Endometrial microvascular endothelial cells (primary cell): ENCODE measurements around the gene TNFRSF1B. TPM values are rescaled to one million over a fixed set of nuclear protein-coding genes. Genes with fewer than 3 reads are reported as not detected.

Source experiments
- in situ Hi-C: cut with HindIII; loops from 2 replicates; pipeline ENCODE4 v1.10.0; 2017; ENCODE audit warnings: low sequenced_read_pairs, low pct_unique_long_range_greater_than_20kb; ENCODE audit errors: inconsistent ontology term
- total RNA-seq: library from RNA; depleted of rRNA; stranded (reverse); fragments of >200 nt; gene quantifications from one replicate; pipeline ENCODE4 v1.2.3, GENCODE V29; 2015; ENCODE audit errors: inconsistent ontology term

Gene TNFRSF1B
- 11.5 TPM for total RNA-seq

DNA sequence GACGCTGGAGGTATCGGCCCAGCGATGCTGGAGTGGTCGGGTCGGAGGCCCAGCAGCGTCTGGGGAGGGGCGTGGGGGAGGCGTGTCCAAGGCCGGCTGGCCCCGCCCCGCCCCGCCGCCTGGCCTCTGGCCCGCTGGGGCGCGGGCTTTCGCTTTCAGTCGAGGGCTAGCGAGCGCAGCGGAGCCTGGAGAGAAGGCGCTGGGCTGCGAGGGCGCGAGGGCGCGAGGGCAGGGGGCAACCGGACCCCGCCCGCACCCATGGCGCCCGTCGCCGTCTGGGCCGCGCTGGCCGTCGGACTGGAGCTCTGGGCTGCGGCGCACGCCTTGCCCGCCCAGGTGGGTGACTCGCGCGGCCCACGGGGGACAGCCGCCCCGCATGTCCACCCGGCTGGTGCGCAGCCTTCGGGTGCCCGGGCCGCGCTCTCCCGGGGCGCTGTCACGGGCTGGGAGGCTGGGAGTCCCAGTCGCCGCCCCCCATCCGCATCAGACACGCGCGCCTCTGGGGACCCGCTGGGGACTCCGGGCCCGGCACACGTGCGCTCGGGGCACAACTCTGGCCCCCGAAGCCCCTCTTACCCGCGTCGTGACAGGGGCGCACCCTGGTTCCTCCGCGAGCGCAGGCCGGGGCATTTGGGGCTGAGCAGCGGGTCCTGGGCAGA lies at the start of gene TNFRSF1B:
TSS of gene TNFRSF1B (plus strand) at position 158 of the 659 bp plus-strand sequence. CDS start at position 259, 101 bp downstream.
- in situ Hi-C loops, result no loop called here

DNA sequence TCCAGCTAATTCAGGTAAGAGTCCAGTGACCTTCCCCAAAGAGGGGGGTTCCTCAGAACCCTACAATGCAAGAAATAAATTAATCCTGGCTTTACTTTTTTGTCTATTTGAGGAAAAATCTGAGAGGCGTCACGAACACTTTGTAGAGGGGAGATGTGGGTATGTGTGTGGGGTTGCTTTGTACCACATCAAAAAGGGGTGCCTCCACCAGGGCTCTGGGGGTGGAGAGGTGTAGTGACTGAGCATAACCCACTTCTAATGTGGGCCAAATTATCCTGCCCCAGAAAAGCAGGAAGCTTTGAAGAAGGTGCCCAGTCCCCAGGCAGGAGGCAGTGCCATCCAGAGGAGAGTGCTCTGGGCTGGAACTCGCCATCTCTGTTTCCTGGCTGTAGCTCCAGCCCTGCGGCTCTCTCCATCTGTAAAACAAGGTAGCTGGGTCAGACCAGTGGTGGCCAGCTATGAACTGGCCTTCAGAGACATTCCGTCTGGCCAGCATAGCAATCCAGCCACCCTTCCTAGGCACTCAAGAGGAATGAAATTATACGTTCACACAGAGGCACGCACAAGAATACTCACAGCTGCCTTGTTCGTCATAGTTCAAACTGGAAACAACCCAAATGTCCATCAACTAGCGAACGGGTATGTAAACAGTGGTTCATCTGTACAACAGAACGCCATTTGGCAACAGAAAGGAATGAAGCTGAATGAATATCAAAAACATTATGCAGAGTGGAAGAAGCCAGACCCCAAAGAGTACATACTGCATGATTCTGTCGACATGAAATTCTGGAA lies 45.4 kb upstream of the TNFRSF1B start:
- in situ Hi-C loops, result no loop called here

DNA sequence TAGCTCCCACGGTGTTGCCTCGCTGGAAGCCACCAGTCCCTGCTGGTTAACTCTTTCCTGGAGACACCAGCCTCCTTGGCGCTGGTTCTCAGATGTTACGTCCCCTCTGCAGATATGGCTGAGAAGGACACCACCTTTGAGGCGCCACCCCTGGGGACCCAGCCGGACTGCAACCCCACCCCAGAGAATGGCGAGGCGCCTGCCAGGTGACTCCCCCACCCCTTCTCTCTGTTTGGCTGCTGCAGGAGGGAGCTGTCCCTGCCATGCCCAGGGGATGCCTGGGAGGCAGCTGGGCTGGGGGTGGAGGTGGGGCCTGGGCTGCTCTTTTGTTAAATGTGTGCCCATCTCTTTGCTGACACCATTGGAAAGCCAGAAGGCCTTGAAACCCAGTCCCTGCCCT lies 43.6 kb upstream of the TNFRSF1B start:
- in situ Hi-C loops, result no loop called here

DNA sequence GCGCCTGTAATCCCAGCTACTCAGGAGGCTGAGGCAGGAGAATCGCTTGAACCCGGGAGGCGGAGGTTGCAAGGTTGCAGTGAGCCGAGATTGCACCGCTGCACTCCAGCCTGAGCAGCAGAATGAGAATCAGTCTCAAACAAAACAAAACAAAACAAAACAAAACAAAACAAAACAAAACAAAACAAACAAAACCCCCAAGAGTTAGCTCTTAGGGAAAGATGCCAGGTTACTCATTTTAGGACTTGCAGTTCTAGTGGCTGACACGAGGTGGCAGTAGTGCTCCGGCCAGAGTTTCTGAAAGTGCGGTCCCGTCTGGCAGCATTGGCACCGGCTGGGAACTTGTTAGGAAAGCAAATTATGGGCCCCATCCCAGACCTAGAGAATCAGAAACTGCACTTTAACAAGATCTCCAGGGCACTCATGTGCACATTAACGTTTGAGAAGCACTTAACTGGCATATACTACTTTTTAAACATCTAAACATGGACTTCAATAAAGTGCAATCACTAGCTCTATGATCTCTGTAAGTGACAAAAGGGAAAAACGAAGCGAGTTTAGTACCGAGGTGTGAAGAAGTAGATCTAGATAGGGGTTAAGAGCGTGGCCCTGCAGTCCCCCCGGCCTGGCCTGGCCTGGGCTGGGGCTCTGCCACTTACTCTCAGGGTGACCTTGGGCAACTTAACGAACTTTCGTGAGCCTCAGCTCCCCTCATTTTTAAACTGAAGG lies 41.9 kb upstream of the TNFRSF1B start:
- in situ Hi-C loops, result no loop called here

DNA sequence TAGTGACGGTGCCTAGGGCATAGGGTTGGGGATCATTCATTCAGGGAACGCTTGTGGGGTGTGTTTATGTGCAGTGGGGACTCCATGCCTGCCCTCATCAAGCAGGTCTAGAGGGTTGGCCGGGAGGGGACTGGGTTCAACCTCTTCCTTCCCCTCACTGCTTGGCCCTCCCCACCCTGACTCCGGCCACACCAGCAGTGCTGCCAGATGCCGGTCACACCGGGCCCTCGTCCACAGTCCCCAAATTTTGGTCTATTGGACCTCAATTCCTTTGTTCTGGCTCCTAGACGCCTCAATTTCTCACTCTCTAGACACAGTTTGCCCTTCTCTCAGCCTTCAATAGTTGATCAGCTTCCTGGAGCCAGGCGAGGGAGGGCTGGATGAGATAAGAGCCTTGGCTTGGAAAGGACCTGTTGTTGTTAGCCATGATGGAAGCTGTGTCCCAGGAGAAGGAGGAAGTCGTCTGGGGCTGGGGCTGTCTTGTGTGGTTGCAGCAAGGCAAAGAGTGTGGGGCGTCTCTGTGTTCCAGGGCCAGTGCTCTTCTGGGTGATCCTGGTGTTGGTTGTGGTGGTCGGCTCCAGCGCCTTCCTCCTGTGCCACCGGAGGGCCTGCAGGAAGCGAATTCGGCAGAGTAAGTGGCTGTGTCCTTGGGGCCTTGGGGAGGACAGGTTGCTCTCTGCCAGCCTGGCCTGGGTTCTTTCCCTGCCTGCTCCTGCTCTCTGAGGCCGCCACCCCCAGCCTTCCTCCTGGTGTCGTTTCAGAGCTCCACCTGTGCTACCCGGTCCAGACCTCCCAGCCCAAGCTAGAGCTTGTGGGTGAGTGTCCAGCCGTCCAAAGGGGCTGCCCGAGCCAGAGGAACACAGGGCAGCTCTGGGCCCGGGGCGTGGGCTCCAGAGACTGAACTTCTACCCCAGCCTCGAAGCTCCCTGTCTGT lies 41.1 kb upstream of the TNFRSF1B start:
- in situ Hi-C loops, result no loop called here

DNA sequence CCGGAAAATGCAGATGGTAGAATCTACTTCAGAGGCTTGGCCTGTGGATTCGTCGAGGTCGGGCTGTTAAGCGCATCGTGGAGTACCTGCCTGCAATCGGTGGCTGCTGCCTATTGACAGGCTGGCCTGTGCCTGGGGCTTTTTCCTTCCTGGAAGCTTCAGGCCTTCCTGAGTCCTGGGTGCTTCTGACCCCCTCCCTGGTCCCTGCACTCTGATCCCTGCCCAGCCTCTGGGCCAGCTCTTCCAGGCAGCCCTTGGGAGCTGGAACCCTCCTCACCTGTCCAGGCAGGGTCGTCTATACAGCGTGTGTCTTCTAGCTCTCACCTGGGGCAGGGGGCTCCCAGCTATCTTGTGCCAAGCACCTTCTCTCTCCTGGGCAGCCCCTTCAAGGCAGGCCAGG lies 40.0 kb upstream of the TNFRSF1B start:
- in situ Hi-C loops, result no loop called here

DNA sequence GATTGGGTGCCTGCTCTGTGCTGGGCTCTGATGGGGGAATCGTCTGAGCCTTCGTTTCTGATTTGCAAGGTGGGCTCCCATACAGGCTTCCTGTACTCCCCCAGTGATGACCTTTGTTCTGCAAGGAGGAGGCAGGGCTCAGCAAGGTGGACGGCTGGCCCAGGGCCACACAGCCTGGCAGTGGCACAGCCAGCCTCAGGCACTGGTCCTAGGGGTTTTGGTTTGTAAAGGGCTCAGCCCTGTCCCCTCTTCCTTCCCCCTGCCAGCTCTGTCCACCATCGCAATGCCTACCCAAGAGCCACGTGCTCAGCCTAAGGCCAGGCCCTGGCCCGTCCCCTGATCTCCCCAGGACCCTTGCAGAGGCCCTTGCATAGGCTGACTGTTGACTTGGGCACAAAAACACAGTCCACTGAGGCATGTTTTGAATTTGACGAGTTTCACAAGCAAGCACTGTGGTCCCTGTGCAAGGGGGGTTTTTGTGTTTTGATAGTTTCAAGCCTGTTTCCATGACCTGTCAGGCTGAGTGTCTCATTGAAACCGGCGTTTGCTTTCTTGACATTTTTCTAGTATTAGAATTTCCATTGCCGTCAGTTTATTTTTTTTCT lies 39.5 kb upstream of the TNFRSF1B start:
- in situ Hi-C loops, result no loop called here

DNA sequence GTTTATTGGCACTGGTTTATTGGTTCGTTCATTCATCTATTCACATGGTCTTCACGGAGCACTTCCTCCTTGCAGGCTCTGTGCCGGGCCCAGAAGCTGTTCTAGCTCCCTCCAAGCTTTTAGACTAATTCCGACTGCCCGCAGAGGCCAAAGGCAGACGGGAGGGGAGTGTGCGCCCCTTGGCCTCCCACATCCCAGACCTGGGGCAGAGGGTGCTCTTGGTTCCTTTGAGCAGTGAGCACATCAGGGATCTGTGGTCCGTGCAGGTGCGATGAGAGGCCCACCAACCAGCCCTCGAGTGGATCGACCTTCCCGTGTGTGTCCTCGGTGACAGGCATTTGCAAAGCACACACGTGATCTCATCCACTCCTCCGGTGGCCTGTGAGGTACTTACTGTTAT lies 38.7 kb upstream of the TNFRSF1B start:
- in situ Hi-C loops, result no loop called here

DNA sequence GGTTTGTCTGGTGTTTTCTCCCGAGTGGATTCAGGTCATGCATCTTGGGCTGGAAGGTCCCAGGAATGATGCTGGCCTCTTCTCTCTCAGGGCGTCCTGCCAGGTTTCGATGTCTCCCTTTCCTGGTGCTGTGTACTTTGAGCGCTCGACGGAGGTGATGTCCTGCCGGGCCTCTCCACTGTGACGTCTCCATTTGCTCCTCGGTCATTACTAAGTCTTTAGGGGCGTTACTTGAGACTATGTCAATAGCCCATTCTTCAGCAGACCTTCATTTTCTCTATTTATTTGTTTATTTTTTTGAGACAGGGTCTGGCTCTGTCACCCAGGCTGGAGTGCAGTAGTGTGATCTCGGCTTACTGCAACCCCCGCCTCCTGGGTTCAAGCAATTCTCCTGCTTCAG lies 37.2 kb upstream of the TNFRSF1B start:
- in situ Hi-C loops, result no loop called here

DNA sequence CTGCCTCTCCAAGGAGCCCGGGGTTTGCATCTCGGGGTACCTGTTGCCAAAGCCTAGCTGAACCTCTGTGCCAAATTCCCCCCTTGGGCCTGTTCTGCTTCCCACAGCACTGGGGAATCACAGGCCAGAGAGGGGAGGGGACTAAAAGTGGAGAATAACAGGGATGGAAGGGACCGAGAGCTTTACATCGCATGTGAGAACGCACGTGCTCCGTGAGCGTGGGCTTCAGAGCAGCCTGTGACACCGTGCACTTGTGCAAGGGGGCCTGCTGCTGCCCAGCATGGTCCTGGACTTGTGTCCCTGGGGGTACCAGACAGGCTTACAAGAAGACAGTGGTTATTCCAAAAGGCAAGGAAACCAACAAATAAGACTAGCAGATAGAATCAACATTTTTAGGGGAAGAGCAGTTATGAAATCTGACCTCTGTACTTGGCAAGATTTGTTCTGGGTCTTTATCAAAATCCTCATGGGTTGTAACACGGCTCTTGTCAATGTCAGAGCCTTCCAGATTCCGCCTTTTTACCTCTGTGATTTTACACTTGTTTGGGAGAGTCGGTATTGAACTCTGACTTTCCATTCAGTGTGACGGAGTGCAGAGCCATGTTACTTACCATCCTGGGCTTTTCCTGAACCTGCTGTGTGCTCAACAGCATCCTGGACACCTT lies 36.2 kb upstream of the TNFRSF1B start:
- in situ Hi-C loops, result no loop called here

DNA sequence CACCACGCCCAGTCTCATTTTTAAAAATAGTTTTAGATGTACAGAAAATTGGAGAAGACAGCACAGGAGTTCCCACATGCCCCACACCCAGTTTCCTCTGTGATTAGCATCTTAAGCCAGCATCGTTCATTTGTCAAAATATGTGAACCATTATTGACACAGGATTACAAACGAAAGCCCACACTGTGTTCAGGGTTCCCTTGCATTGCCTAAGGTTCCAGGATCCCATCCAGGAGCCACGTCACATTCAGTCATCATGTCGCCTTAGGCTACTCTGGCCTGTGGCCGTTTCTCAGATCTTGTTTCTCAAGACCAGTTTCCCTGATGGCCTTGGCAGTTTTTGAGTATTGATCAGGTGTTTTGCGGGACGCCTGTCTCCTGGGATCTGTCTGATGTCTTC lies 34.7 kb upstream of the TNFRSF1B start:
- in situ Hi-C loops, result no loop called here

DNA sequence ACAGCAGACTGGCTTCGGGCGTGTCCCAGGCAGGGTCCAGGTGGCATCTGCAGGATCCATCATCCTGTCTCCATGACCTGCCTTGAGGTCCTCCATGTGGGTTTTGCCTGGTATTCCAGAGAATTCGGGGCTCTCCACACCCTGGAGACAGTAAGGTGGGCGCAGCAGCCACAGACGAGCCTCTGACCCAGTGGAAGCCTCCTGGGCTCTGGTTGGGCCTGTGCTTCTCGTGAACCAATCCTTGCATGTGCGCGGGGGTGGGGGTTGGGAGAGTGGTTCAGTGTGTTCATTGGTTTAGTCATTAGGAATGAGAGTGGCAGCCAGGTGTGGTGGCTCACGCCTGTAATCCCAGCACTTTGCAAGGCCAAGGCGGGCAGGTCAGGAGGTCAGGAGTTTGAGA lies 32.1 kb upstream of the TNFRSF1B start:
- in situ Hi-C loops, result no loop called here

DNA sequence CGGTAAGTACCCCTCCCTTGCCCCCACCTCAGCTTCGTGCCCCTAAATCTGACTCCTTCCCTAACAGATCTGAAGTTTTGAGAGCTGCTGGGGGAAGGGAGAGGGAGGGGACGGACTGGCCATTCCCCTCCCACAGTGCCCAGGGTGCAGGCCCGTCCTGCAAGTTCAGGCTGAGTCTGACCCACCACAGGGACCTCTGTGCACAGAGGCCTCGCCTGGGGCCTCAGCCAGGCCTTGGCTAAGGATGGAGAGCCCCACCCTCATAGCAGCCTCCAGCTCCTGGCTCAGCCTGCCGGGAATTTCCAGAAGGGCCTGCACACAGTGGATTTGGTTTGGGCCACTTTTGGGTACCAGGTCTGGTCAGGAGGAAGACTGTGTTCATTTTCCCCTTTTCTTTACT lies 31.2 kb upstream of the TNFRSF1B start:
- in situ Hi-C loops, result no loop called here

DNA sequence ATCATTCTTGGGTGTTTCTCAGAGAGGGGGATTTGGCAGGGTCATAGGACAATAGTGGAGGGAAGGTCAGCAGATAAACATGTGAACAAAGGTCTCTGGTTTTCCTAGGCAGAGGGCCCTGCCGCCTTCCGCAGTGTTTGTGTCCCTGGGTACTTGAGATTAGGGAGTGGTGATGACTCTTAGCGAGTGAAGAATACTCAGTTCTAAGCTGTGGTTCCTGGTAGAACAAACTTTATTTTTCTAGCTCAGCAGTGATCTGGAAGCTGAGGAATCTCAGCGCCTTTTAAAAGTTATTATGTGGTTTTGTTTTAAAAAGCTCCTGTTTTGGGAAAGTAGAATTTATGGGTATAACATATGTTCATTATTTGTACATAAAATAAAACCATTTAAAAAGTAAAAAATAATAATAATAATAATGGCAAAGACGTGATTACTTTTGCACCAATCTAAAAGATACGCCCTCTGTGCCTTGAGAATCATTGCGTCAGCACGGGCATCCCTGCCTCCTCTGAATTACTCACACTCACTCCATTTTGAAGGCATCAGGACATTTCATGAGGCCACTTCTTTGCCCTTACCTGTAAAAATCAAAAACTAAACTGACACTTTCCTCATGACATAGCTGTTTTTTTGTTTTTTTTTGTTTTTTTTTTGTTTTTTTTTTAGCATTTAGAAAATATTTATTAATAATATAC lies 29.7 kb upstream of the TNFRSF1B start:
- in situ Hi-C loops, result no loop called here

DNA sequence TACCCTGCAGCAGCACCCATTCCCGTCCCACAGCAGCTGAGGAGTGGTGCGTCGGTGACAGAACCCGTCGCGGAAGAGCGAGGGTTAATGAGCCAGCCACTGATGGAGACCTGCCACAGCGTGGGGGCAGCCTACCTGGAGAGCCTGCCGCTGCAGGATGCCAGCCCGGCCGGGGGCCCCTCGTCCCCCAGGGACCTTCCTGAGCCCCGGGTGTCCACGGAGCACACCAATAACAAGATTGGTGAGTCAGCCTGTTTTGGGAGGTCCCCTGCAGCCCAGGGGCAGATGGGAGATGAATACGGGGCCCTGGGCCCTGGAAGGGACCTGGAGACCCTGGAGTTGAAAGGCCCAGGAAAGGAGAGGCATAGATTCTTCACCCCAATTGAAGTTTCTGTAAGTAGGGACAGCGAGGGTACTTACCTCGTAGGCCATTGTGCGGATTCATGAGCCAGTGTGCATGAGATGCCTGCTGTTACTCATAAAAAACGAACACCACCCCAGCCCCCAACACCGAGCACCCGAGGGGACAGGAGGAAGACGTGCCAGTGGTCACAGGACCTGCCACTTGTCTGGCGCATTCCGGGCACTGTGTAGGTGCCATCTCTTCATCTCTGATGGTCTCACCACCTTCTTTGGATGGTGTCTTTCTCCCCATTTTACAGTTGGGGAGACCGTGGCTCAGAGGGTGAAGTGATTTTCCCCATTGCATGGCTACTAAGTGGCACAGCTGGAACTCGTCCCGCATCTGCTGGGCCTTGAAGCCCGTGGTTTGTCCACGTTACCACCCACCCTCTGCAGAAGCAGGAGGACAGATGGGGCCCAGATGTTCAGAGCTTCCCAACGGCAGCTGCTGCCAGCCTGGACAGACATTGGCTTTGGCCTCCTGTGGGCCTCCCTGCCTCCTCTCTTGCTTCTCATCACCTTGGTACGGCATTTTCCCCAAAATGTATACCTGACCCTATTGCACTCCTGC lies 28.3 kb upstream of the TNFRSF1B start:
- in situ Hi-C loops, result no loop called here

DNA sequence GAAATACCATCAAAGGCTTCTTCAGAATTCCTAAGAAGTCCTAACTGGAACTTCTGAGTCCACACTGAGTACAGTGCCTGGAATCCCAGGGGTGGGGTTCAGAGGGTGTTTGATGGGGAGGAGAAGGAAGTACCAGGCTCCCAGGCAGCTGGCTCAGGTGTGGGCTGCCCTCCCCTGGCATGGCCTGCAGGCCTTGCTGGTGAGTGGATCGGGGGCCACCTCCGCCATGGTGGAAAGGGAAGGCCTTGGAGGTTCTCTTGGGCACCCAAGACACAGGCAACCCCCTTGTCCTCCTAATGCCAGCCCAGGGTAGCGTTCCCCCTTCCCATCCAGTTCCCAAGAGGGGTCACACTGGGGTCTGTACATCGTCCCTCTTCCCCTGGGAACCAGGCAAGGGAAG lies 26.8 kb upstream of the TNFRSF1B start:
- in situ Hi-C loops, result no loop called here
